ENCODE results near the gene NEU2. TPM values are rescaled to one million over a fixed set of nuclear protein-coding genes. Genes with fewer than 3 reads are reported as not detected.

NEU2 gene
- total RNA-seq, 2 experiments from 2014 or later: not detected

DNA sequence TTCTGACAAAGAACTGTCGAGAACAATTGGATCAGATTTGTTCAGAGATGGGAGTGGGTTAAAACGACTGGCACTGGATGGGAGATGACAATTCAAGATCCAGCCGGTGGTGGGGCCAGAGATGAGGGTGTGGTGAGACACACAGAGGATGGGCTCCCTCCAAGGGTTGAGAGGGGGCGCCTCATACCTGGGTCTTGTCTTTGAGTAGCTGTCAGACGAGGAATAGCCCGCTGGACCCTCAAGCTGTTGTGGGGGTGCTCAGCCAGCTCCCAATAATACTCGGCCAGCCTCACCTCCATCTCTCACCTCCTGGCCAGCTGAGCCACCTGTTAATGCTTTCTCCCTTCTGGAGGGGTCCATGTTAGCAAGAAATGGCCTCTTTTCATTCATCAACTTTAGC, 41.6 kb downstream of the NEU2 start:
- DNase-seq (no peak), ATAC-seq (no peak)
- Mint-ChIP-seq H3K27me3 (no peaks in the 10 kb centered on the region), H3K9me3 (peaks cover 4% of the 10 kb centered on the region), H3K27ac (no peak overlapping the region), H3K4me1 (ENCODE audit: low read depth) (peaks cover 39% of the 10 kb centered on the region), H3K4me3 (no peak overlapping the region), H3K36me3 (ENCODE audit: low read depth) (peaks cover 33% of the 10 kb centered on the region)
- ChIA-PET CTCF (interaction anchor here (0.8 to 0.9 kb wide), 2 partner anchors 14 to 68 kb away, joined by 3 read pairs; partner anchors contain the start of gene INPP5D), POLR2A (interaction anchor here (0.9 to 1.1 kb wide), 2 partner anchors 10 to 14 kb away, joined by 3 to 5 read pairs; partner anchors contain the start of gene INPP5D)
- intact Hi-C loops (cut with micrococcal nuclease): no loop called here
- TF ChIP-seq, protein P1, sequence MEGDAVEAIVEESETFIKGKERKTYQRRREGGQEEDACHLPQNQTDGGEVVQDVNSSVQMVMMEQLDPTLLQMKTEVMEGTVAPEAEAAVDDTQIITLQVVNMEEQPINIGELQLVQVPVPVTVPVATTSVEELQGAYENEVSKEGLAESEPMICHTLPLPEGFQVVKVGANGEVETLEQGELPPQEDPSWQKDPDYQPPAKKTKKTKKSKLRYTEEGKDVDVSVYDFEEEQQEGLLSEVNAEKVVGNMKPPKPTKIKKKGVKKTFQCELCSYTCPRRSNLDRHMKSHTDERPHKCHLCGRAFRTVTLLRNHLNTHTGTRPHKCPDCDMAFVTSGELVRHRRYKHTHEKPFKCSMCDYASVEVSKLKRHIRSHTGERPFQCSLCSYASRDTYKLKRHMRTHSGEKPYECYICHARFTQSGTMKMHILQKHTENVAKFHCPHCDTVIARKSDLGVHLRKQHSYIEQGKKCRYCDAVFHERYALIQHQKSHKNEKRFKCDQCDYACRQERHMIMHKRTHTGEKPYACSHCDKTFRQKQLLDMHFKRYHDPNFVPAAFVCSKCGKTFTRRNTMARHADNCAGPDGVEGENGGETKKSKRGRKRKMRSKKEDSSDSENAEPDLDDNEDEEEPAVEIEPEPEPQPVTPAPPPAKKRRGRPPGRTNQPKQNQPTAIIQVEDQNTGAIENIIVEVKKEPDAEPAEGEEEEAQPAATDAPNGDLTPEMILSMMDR (IDR thresholded peaks at IDR 0.05): no peak

DNA sequence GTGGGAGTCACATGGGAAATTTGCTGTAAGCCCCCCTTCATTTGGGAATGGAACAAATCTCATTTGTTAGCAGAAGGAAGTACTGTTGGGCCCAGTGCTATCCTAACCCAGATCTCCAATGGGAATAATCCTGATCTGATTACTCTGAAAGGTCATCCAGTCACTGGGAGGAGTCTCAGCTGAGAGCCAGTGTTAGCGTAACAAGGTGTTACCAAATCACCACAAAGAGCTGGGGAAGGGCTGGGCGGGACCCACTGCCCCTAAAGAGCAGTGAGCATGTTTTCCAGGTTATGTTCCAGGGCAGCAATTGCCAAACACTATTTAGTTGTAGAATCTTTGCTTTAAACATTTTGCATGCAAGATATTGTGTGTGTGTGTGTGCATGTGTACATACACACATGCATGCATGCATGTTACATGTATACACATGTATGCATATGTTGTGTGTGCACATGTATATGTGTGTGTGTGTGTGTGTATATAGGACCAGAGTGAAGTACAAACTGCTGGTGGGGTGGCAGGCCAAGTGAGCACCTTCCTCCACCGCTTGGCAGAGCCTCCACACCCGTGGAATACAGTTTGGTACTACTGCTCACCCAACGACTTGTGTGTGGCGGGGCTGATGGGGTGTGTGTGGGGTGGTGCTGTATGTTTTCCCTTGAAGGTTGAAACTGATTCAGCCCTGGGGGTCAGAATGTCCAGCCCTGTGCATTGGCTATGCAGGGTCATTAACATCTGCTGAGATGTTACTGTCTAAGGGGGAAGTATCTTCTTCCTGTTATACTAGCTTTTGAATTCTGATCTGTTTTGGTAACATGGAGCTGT, 42.9 kb downstream of the NEU2 start:
- peaks cover 4% of the 10 kb centered on the region for H3K9me3 Mint-ChIP-seq
- TF ChIP-seq, protein P1 (IDR thresholded peaks at IDR 0.05): no peak
- H3K36me3 Mint-ChIP-seq (ENCODE audit: low read depth): peaks cover 36% of the 10 kb centered on the region
- no peak for DNase-seq
- H3K27me3 Mint-ChIP-seq: no peaks in the 10 kb centered on the region
- intact Hi-C loops (cut with micrococcal nuclease): no loop called here
- peaks cover 39% of the 10 kb centered on the region for H3K4me1 Mint-ChIP-seq (ENCODE audit: low read depth)
- peak; percentile 12 for ATAC-seq
- CTCF ChIA-PET: interaction anchor here (1.2 to 1.8 kb wide), 2 partner anchors 14 to 22 kb away, joined by 5 to 13 read pairs; no protein-coding TSS in a partner anchor
- H3K4me3 Mint-ChIP-seq: no peak overlapping the region
- POLR2A ChIA-PET: interaction anchor here (0.9 to 10.3 kb wide), 4 partner anchors 9 to 26 kb away, joined by 3 to 119 read pairs (median 5); partner anchors contain the start of gene INPP5D
- H3K27ac Mint-ChIP-seq: no peak overlapping the region

DNA sequence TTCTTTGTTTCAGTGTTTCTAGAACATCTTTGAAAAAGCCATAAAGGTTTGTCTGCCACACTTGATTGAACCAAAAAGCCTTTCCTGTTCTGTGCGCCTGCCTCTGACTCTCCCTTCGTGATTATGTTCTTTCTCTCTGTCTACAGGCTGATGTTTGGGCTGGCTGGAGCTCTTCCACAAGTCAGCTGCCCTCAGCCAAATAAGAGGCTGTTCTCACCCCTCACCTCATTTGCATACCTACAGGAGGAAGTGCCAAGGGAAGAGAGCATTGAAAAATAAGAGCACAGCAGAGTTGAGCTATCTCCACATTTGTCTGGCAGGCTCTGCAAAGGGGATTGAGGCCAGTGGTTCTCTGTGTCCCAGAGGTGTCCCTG, 43.5 kb downstream of the NEU2 start:
- ATAC-seq (peak; percentile 28), DNase-seq (peak; percentile 23)
- H3K36me3 Mint-ChIP-seq (ENCODE audit: low read depth): peaks cover 36% of the 10 kb centered on the region
- H3K4me1 Mint-ChIP-seq (ENCODE audit: low read depth): peaks cover 40% of the 10 kb centered on the region
- H3K27me3 Mint-ChIP-seq: no peaks in the 10 kb centered on the region
- no peak overlapping the region for H3K4me3 Mint-ChIP-seq
- peaks cover 4% of the 10 kb centered on the region for H3K9me3 Mint-ChIP-seq
- intact Hi-C loops (cut with micrococcal nuclease): loop anchor here (2.0 kb wide), 1 partner anchor 15 kb away; the partner anchor contains the start of gene INPP5D
- ChIA-PET CTCF (interaction anchor here (1.2 to 1.8 kb wide), 2 partner anchors 15 to 22 kb away, joined by 5 to 13 read pairs; no protein-coding TSS in a partner anchor), POLR2A (interaction anchor here (0.9 to 10.3 kb wide), 4 partner anchors 9 to 25 kb away, joined by 3 to 119 read pairs (median 5); partner anchors contain the start of gene INPP5D)
- TF ChIP-seq, protein P1 (IDR thresholded peaks at IDR 0.05): no peak
- no peak overlapping the region for H3K27ac Mint-ChIP-seq

DNA sequence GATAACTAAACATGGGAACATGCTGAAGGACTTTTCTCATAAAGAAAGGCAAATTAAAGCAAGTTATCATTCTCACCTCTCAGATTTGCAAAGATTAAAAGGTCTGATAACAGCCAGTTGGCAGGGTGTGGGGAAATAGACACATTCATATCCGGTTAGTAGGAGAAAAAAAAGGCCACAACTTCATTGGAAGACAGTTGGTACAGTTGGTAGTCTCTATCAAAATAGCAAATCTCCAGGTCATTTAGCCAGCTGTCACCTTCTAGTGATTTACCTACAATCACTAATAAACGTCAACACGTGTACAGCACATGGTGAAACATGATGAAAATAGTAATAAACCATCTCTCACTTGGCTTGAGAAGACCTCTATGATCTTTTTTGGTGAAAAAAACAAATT, 44.3 kb downstream of the NEU2 start:
- H3K4me3 Mint-ChIP-seq: no peak overlapping the region
- H3K27me3 Mint-ChIP-seq: no peaks in the 10 kb centered on the region
- intact Hi-C loops (cut with micrococcal nuclease): loop anchor here (2.0 kb wide), 1 partner anchor 16 kb away; the partner anchor contains the start of gene INPP5D
- ChIA-PET POLR2A (interaction anchor here (0.9 to 10.3 kb wide), 3 partner anchors 10 to 24 kb away, joined by 3 to 119 read pairs (median 6); partner anchors contain the start of gene INPP5D), CTCF (interaction anchor here (1.8 to 2.7 kb wide), 2 partner anchors 15 to 23 kb away, joined by 8 to 13 read pairs; no protein-coding TSS in a partner anchor)
- DNase-seq: no peak
- ATAC-seq: no peak
- H3K36me3 Mint-ChIP-seq (ENCODE audit: low read depth): peaks cover 34% of the 10 kb centered on the region
- peaks cover 3% of the 10 kb centered on the region for H3K9me3 Mint-ChIP-seq
- no peak overlapping the region for H3K27ac Mint-ChIP-seq
- TF ChIP-seq, protein P1 (IDR thresholded peaks at IDR 0.05): no peak
- peaks cover 43% of the 10 kb centered on the region for H3K4me1 Mint-ChIP-seq (ENCODE audit: low read depth)

All from activated CD8-positive, alpha-beta T cell treated with anti-CD3 and anti-CD28 coated beads for 36 hours (primary cell).